Measurements from ENCODE around the gene MYBPC1. TPM values are rescaled to one million over a fixed set of nuclear protein-coding genes. Genes with fewer than 3 reads are reported as not detected.
A peak's percentile ranks its signal among the peaks of the same experiment; 100 is the strongest.

The MYBPC1 gene
- total RNA-seq, 1 experiment from 2014 or later = not detected

- Histone ChIP-seq H2AFZ (no peak overlapping the region), H3K79me2 (ENCODE audit: low read depth) (no peaks in the 10 kb centered on the region), H3K4me1 (replicated peaks; ENCODE audit: insufficient read depth) (peaks cover 5% of the 10 kb centered on the region; the same call in 1 of the 2 replicates), H3K9me2 (ENCODE audit: insufficient read depth) (no peaks in the 10 kb centered on the region), H3K4me2 (peak overlapping the region; percentile 34; the same call in 1 of the 2 replicates), H3K9me3 (ENCODE audit: insufficient read depth, low read depth) (no peaks in the 10 kb centered on the region), H3K4me3 (no peak overlapping the region), H3K27ac (no peak overlapping the region), H3K36me3 (ENCODE audit: low read depth) (no peaks in the 10 kb centered on the region), H3F3A (ENCODE audit: insufficient read depth, low read depth) (no peaks in the 10 kb centered on the region), H4K20me1 (ENCODE audit: insufficient read depth) (no peaks in the 10 kb centered on the region), H3K27me3 (ENCODE audit: insufficient read depth, low read depth) (no peaks in the 10 kb centered on the region)
- ChIA-PET POLR2A (ENCODE audit: unreplicated experiment) (no interaction called here), CTCF (no interaction called here)
- TF ChIP-seq CTCF (conservative IDR thresholded peaks at IDR 0.05) (no peak), EZH2 (IDR thresholded peaks at IDR 0.05; ENCODE audit: low read depth) (no peak)
- peak in 1 of 2 experiments; percentile 46 for DNase-seq
- intact Hi-C loops (cut with micrococcal nuclease; ENCODE audit: unreplicated experiment) = no loop called here
- no TSS peak for BruUV-seq (replicated peaks)
Measured at GRCh38 chr12:101590383-101590782, 4.4 kb upstream of the MYBPC1 start.

GRCh38 chr12:101591781-101592180 lies 3.0 kb upstream of the MYBPC1 start:
- Histone ChIP-seq H3K4me3 (no peak overlapping the region), H3K4me2 (no peak overlapping the region), H3K27ac (no peak overlapping the region), H3K9me3 (ENCODE audit: insufficient read depth, low read depth) (no peaks in the 10 kb centered on the region), H2AFZ (no peak overlapping the region), H3K36me3 (ENCODE audit: low read depth) (no peaks in the 10 kb centered on the region), H3K4me1 (replicated peaks; ENCODE audit: insufficient read depth) (peaks cover 5% of the 10 kb centered on the region; the same call in 1 of the 2 replicates), H3K27me3 (ENCODE audit: insufficient read depth, low read depth) (no peaks in the 10 kb centered on the region), H3K9me2 (ENCODE audit: insufficient read depth) (no peaks in the 10 kb centered on the region), H4K20me1 (ENCODE audit: insufficient read depth) (no peaks in the 10 kb centered on the region), H3K79me2 (ENCODE audit: low read depth) (no peaks in the 10 kb centered on the region), H3F3A (ENCODE audit: insufficient read depth, low read depth) (no peaks in the 10 kb centered on the region)
- intact Hi-C loops (cut with micrococcal nuclease; ENCODE audit: unreplicated experiment) = no loop called here
- no peak for TF ChIP-seq CTCF (conservative IDR thresholded peaks at IDR 0.05)
- no peak for TF ChIP-seq EZH2 (IDR thresholded peaks at IDR 0.05; ENCODE audit: low read depth)
- POLR2A ChIA-PET (ENCODE audit: unreplicated experiment) = no interaction called here
- no peak for DNase-seq
- BruUV-seq (replicated peaks) = no TSS peak
- CTCF ChIA-PET = no interaction called here

GRCh38 chr12:101592448-101592847 lies 2.3 kb upstream of the MYBPC1 start:
- Histone ChIP-seq H3K4me2 (no peak overlapping the region), H2AFZ (no peak overlapping the region), H3F3A (ENCODE audit: insufficient read depth, low read depth) (no peaks in the 10 kb centered on the region), H4K20me1 (ENCODE audit: insufficient read depth) (no peaks in the 10 kb centered on the region), H3K27ac (no peak overlapping the region), H3K4me1 (replicated peaks; ENCODE audit: insufficient read depth) (peaks cover 5% of the 10 kb centered on the region; the same call in 1 of the 2 replicates), H3K79me2 (ENCODE audit: low read depth) (no peaks in the 10 kb centered on the region), H3K36me3 (ENCODE audit: low read depth) (no peaks in the 10 kb centered on the region), H3K27me3 (ENCODE audit: insufficient read depth, low read depth) (no peaks in the 10 kb centered on the region), H3K9me2 (ENCODE audit: insufficient read depth) (no peaks in the 10 kb centered on the region), H3K4me3 (no peak overlapping the region), H3K9me3 (ENCODE audit: insufficient read depth, low read depth) (no peaks in the 10 kb centered on the region)
- TF ChIP-seq EZH2 (IDR thresholded peaks at IDR 0.05; ENCODE audit: low read depth) (no peak), CTCF (conservative IDR thresholded peaks at IDR 0.05) (no peak)
- POLR2A ChIA-PET (ENCODE audit: unreplicated experiment) = no interaction called here
- no peak for DNase-seq
- intact Hi-C loops (cut with micrococcal nuclease; ENCODE audit: unreplicated experiment) = no loop called here
- BruUV-seq (replicated peaks) = no TSS peak
- CTCF ChIA-PET = no interaction called here
